ENCODE results near the gene HEBP2.

HEBP2 gene

DNA sequence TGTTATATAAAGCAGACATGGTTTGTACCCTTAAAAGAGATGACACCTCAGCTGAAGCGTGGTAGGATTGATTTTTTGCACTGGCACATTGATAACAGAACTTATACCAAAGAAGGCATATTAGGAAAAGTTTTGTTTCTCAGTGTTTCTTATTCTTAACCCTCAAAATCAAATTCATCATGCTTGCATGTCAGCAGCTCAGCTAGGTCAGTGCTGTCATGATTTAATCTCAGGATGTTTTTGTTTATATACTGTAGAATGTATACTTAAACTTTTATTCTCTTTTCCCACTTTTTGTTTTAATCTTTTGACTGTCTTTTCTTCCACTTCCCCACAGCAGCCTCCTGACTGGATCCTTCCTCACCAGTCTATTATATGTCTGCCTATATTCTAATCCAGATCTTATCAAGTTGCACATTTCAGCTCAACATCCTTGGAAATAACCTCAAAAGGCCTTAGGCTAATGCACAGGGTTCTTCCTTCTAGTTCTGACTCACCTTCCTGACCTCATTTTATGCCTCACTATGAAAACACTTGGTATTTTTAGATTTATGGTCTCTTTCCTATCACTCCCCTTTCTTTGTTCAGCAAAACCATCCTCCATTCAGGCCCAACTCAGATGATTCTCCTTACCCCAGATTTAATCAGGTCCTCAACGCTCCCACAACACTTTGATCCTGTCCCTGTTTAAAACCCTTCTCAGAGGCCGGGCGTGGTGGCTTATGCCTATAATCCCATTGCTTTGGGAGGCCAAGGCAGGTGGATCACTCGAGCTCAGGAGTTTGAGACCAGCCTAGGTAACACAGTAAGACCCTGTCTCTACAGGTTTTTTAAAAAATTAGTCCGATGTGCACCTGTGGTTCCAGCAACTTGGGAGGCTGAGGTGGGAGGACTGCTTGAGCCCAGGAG, 7.2 kb downstream of the HEBP2 start:
- DNase-seq (ENCODE audit: low read depth, low spot score): no peak
- no peak overlapping the region for H3K4me3 ChIP-seq (ENCODE audit: low read depth, low read length)
- TF ChIP-seq, protein P1, sequence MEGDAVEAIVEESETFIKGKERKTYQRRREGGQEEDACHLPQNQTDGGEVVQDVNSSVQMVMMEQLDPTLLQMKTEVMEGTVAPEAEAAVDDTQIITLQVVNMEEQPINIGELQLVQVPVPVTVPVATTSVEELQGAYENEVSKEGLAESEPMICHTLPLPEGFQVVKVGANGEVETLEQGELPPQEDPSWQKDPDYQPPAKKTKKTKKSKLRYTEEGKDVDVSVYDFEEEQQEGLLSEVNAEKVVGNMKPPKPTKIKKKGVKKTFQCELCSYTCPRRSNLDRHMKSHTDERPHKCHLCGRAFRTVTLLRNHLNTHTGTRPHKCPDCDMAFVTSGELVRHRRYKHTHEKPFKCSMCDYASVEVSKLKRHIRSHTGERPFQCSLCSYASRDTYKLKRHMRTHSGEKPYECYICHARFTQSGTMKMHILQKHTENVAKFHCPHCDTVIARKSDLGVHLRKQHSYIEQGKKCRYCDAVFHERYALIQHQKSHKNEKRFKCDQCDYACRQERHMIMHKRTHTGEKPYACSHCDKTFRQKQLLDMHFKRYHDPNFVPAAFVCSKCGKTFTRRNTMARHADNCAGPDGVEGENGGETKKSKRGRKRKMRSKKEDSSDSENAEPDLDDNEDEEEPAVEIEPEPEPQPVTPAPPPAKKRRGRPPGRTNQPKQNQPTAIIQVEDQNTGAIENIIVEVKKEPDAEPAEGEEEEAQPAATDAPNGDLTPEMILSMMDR (IDR thresholded peaks at IDR 0.05; ENCODE audit: insufficient read depth, low read length, missing control alignments): no peak
- POLR2A ChIA-PET: interaction anchor here (0.5 kb wide), 1 partner anchor 432 kb away, joined by 4 read pairs; no protein-coding TSS in a partner anchor
- CTCF ChIA-PET: no interaction called here

DNA sequence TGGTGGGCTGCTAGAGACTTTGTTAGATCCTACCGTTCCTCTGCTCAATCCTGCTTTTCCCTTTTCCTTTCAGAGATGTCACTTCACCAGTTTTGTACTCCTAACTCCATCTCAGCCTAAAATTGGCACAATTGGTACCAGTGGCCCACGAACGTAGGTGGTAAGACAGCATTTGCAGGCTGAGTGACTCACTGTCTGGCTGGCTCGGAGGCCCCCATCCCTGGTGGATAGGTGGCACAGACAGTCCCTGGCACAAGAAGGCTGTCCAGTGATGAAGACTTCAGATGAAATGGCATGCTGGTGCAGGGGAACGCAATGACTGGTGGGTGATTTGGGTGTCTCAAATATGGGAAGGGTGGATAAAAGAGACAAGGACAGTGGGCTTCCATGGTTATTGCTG, 11.1 kb downstream of the HEBP2 start:
- TF ChIP-seq, protein P1 (IDR thresholded peaks at IDR 0.05; ENCODE audit: insufficient read depth, low read length, missing control alignments): no peak
- H3K4me3 ChIP-seq (ENCODE audit: low read depth, low read length): no peak overlapping the region
- ChIA-PET POLR2A (no interaction called here), CTCF (interaction anchor here (0.6 to 1.8 kb wide), 3 partner anchors 11 to 299 kb away, joined by 3 to 8 read pairs (median 6); partner anchors contain the start of gene HEBP2)
- no peak for DNase-seq (ENCODE audit: low read depth, low spot score)

DNA sequence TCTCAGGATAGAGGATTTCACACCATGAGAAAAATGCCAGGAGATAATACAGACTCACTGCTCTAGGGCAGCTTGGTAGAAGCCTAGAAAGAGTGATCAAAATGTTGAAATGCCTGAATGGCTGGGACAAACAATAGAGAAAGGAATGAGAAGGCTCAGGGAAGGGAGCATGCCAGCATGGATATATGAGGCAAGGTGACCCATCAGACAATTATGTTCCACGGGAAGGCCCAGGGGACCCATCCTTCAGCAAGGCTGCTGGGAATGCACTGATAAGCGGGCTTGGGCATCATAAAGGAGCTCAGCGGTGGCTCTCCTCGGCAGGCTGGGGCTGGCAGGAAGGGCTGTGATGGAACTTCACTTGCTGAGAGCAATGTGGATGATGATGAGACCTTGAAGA, 12.2 kb downstream of the HEBP2 start:
- H3K4me3 ChIP-seq (ENCODE audit: low read depth, low read length): no peak overlapping the region
- ChIA-PET CTCF (interaction anchor here (1.2 kb wide), 1 partner anchor 105 kb away, joined by 3 read pairs; no protein-coding TSS in a partner anchor), POLR2A (no interaction called here)

DNA sequence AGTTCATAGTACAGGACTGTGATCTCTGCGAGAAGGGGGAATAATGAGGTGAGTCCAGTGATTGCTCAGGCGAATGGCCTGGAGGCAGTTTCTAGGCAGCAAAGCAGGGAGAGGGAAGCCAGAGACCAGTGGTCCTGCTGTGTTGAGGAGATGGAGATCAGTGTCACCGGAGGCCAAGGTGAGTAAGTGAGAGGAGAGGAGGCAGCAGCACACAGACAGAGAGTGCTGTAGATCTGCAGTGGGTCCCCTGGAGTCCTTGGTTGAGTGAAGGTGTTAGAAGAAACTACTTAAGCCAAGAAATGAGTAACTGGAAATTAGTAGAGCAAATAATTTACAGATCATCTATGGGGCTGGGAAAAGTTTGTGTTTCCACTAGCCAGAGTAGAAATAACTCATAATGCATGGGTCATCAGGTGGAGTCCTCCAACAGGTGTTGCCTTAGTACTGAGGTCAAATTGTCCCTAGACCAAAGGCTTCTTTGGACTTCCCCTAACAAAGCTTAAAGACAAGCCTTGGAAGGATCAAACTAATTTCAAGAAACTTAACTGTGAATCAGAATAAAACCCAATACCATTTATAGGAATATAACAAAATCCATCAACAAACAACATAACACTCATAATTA, 13.6 kb downstream of the HEBP2 start:
- ChIA-PET CTCF (interaction anchor here (2.2 kb wide), 1 partner anchor 11 kb away, joined by 10 read pairs; no protein-coding TSS in a partner anchor), POLR2A (no interaction called here)
- TF ChIP-seq, protein P1 (IDR thresholded peaks at IDR 0.05; ENCODE audit: insufficient read depth, low read length, missing control alignments): no peak
- H3K4me3 ChIP-seq (ENCODE audit: low read depth, low read length): no peak overlapping the region
- no peak for DNase-seq (ENCODE audit: low read depth, low spot score)

More for the DNA sequence above, 12.2 kb downstream of the HEBP2 start:
- DNase-seq (ENCODE audit: low read depth, low spot score): no peak
- TF ChIP-seq, protein P1 (IDR thresholded peaks at IDR 0.05; ENCODE audit: insufficient read depth, low read length, missing control alignments): no peak

DNA sequence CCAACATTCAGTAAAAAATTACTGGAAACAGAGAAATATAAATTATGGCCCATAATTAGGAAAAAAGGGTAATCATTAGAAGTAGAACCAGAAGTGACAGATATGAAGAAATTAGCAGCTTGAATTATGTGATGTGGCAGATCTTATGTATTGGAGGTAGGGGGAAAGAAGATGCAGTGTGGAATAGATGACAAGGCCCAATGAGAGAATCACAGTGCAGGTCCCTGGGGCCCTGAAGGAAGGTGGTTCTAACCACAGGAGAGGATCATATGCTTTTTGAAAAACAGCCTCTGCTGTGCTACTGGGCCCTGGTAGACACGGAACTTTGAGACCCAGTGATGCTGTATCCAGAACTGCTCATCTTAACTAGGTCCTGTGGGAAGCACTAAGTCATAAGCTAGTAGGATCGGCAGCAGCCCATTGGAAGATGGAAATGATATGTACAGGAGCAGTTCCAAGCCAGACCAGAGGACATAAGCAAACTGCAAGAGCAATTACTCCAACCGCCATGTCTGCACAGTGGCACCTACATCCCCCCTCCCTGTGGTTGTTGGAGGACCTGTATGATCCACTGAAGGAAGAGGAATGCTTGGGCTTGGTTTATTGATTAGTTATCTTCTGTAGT, 14.2 kb downstream of the HEBP2 start:
- TF ChIP-seq, protein P1 (IDR thresholded peaks at IDR 0.05; ENCODE audit: insufficient read depth, low read length, missing control alignments): no peak
- CTCF ChIA-PET: interaction anchor here (1.1 to 2.2 kb wide), 2 partner anchors 10 to 411 kb away, joined by 3 to 10 read pairs; no protein-coding TSS in a partner anchor

More for the DNA sequence above, 14.2 kb downstream of the HEBP2 start:
- POLR2A ChIA-PET: no interaction called here
- DNase-seq (ENCODE audit: low read depth, low spot score): no peak
- H3K4me3 ChIP-seq (ENCODE audit: low read depth, low read length): no peak overlapping the region
